ENCODE measurements around the gene EID1. TPM values are rescaled to one million over a fixed set of nuclear protein-coding genes. Genes with fewer than 3 reads are reported as not detected.
"Not testable (repeated sequence)": the region's sequence is repeated elsewhere in the genome, so short reads cannot be mapped to it uniquely, and the experiment has no call there.

Gene EID1
- total RNA-seq, 2 experiments from 2014 or later: 41.0 to 45.3 TPM

- Histone ChIP-seq H3K27ac (ENCODE audit: low read depth in 1 of 2, low read length in 2 of 2) (no peak overlapping the region), H3K9me3 (ENCODE audit: control insufficient read depth in 1 of 2, insufficient read depth in 1 of 2, low read length in 2 of 2) (no peaks in the 10 kb centered on the region), H3K4me1 (ENCODE audit: insufficient read depth, low read length) (no peaks in the 10 kb centered on the region), H3K27me3 (ENCODE audit: control insufficient read depth in 1 of 2, insufficient read depth in 2 of 2, low read length in 2 of 2) (no peaks in the 10 kb centered on the region), H3K36me3 (ENCODE audit: insufficient read depth, low read length) (no peaks in the 10 kb centered on the region), H3K4me3 (ENCODE audit: low read length) (no peak overlapping the region)
- DNase-seq: no peak
- POLR2A ChIA-PET: no interaction called here
- intact Hi-C loops (cut with DNase I, micrococcal nuclease): no loop called here
- TF ChIP-seq CTCF (IDR thresholded peaks at IDR 0.05): no peak
- H3K9me3 Mint-ChIP-seq: no peaks in the 10 kb centered on the region
- H3K36me3 Mint-ChIP-seq (ENCODE audit: low read depth): no peaks in the 10 kb centered on the region
- ATAC-seq (ENCODE audit: poor library complexity): no peak
- no peak overlapping the region for H3K27ac Mint-ChIP-seq
- CTCF ChIA-PET: interaction anchor here (1.0 kb wide), 1 partner anchor 43 kb away, joined by 3 read pairs; no protein-coding TSS in a partner anchor
- no peaks in the 10 kb centered on the region for H3K27me3 Mint-ChIP-seq
- H3K4me1 Mint-ChIP-seq (ENCODE audit: low read depth): no peaks in the 10 kb centered on the region
- H3K4me3 Mint-ChIP-seq: no peak overlapping the region
Observed at GRCh38 chr15:48904758-48905157, 26.8 kb downstream of the EID1 start.

GRCh38 chr15:48905216-48905615, 27.3 kb downstream of the EID1 start:
- Histone ChIP-seq H3K27ac (ENCODE audit: low read depth in 1 of 2, low read length in 2 of 2) (no peak overlapping the region), H3K4me1 (ENCODE audit: insufficient read depth, low read length) (no peaks in the 10 kb centered on the region), H3K36me3 (ENCODE audit: insufficient read depth, low read length) (no peaks in the 10 kb centered on the region), H3K27me3 (ENCODE audit: control insufficient read depth in 1 of 2, insufficient read depth in 2 of 2, low read length in 2 of 2) (no peaks in the 10 kb centered on the region), H3K4me3 (ENCODE audit: low read length) (no peak overlapping the region), H3K9me3 (ENCODE audit: control insufficient read depth in 1 of 2, insufficient read depth in 1 of 2, low read length in 2 of 2) (no peaks in the 10 kb centered on the region)
- ChIA-PET CTCF (interaction anchor here (1.0 kb wide), 1 partner anchor 43 kb away, joined by 3 read pairs; no protein-coding TSS in a partner anchor), POLR2A (no interaction called here)
- ATAC-seq (ENCODE audit: poor library complexity) (no peak), DNase-seq (no peak)
- no peak for TF ChIP-seq CTCF (IDR thresholded peaks at IDR 0.05)
- H3K27ac Mint-ChIP-seq: no peak overlapping the region
- intact Hi-C loops (cut with DNase I, micrococcal nuclease): no loop called here
- H3K27me3 Mint-ChIP-seq: no peaks in the 10 kb centered on the region
- no peaks in the 10 kb centered on the region for H3K36me3 Mint-ChIP-seq (ENCODE audit: low read depth)
- no peaks in the 10 kb centered on the region for H3K9me3 Mint-ChIP-seq
- H3K4me3 Mint-ChIP-seq: no peak overlapping the region
- H3K4me1 Mint-ChIP-seq (ENCODE audit: low read depth): no peaks in the 10 kb centered on the region

GRCh38 chr15:48905847-48906246, 27.9 kb downstream of the EID1 start:
- Histone ChIP-seq H3K9me3 (ENCODE audit: control insufficient read depth in 1 of 2, insufficient read depth in 1 of 2, low read length in 2 of 2) (no peaks in the 10 kb centered on the region), H3K27ac (ENCODE audit: low read depth in 1 of 2, low read length in 2 of 2) (no peak overlapping the region), H3K27me3 (ENCODE audit: control insufficient read depth in 1 of 2, insufficient read depth in 2 of 2, low read length in 2 of 2) (no peaks in the 10 kb centered on the region), H3K4me3 (ENCODE audit: low read length) (no peak overlapping the region), H3K4me1 (ENCODE audit: insufficient read depth, low read length) (no peaks in the 10 kb centered on the region), H3K36me3 (ENCODE audit: insufficient read depth, low read length) (no peaks in the 10 kb centered on the region)
- TF ChIP-seq CTCF (IDR thresholded peaks at IDR 0.05): no peak
- Mint-ChIP-seq H3K27me3 (no peaks in the 10 kb centered on the region), H3K27ac (no peak overlapping the region), H3K36me3 (ENCODE audit: low read depth) (no peaks in the 10 kb centered on the region), H3K4me3 (no peak overlapping the region), H3K9me3 (no peaks in the 10 kb centered on the region), H3K4me1 (ENCODE audit: low read depth) (no peaks in the 10 kb centered on the region)
- ChIA-PET CTCF (interaction anchor here (1.0 kb wide), 1 partner anchor 44 kb away, joined by 3 read pairs; no protein-coding TSS in a partner anchor), POLR2A (no interaction called here)
- ATAC-seq (ENCODE audit: poor library complexity) (no peak), DNase-seq (no peak)
- intact Hi-C loops (cut with DNase I, micrococcal nuclease): no loop called here

- H3K9me3 Mint-ChIP-seq; H3K4me3 Mint-ChIP-seq; H3K27me3 Mint-ChIP-seq; intact Hi-C loops (cut with DNase I, micrococcal nuclease); H3K4me1 Mint-ChIP-seq (ENCODE audit: low read depth); H3K9me3 ChIP-seq (ENCODE audit: control insufficient read depth in 1 of 2, insufficient read depth in 1 of 2, low read length in 2 of 2); H3K27ac Mint-ChIP-seq; H3K4me3 ChIP-seq (ENCODE audit: low read length); H3K27me3 ChIP-seq (ENCODE audit: control insufficient read depth in 1 of 2, insufficient read depth in 2 of 2, low read length in 2 of 2); H3K36me3 Mint-ChIP-seq (ENCODE audit: low read depth); ATAC-seq (ENCODE audit: poor library complexity); DNase-seq; POLR2A ChIA-PET; H3K27ac ChIP-seq (ENCODE audit: low read depth in 1 of 2, low read length in 2 of 2); H3K4me1 ChIP-seq (ENCODE audit: insufficient read depth, low read length); H3K36me3 ChIP-seq (ENCODE audit: insufficient read depth, low read length); CTCF ChIA-PET: not testable (repeated sequence)
Observed at GRCh38 chr15:48909313-48909712, 31.4 kb downstream of the EID1 start.

- CTCF ChIA-PET; H3K9me3 ChIP-seq (ENCODE audit: control insufficient read depth in 1 of 2, insufficient read depth in 1 of 2, low read length in 2 of 2); H3K4me3 Mint-ChIP-seq; H3K27me3 ChIP-seq (ENCODE audit: control insufficient read depth in 1 of 2, insufficient read depth in 2 of 2, low read length in 2 of 2); H3K4me3 ChIP-seq (ENCODE audit: low read length); intact Hi-C loops (cut with DNase I, micrococcal nuclease); DNase-seq; H3K27ac Mint-ChIP-seq; H3K27ac ChIP-seq (ENCODE audit: low read depth in 1 of 2, low read length in 2 of 2); H3K4me1 ChIP-seq (ENCODE audit: insufficient read depth, low read length); H3K27me3 Mint-ChIP-seq; ATAC-seq (ENCODE audit: poor library complexity); POLR2A ChIA-PET; H3K36me3 Mint-ChIP-seq (ENCODE audit: low read depth); H3K4me1 Mint-ChIP-seq (ENCODE audit: low read depth); H3K9me3 Mint-ChIP-seq; H3K36me3 ChIP-seq (ENCODE audit: insufficient read depth, low read length): not testable (repeated sequence)
Observed at GRCh38 chr15:48910554-48910953, 32.6 kb downstream of the EID1 start.

Measured in CD4-positive, alpha-beta T cell (primary cell).